HG03097 (cell line): ENCODE measurements around the gene CDC5L.

Experiments
- ATAC-seq: cut with Tn5 transposase; IDR thresholded peaks from one replicate; pipeline ENCODE4 v1.9.1; 2021; ENCODE audit not compliant: unreplicated experiment, low FRiP score

CDC5L gene

DNA sequence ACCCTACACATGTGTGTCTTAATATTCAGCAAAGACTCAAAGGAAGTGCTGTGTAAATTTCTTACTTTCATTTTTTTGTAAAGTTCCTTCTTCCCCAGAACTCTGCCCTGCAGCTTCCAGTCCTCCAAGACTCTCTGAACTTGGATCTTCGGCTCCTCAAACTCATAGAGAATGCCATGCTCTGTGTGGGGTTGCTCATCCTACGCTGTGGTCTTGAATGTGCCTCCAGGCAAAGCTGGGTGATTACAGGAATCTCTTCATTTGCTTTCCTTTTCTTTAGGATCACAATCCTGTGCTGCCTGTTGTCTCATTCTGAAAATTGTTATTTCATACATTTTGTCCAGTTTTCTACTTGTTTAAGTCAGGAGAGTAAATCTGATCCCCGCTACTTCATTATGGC, 14.5 kb upstream of the CDC5L start:
- ATAC-seq, result no peak

DNA sequence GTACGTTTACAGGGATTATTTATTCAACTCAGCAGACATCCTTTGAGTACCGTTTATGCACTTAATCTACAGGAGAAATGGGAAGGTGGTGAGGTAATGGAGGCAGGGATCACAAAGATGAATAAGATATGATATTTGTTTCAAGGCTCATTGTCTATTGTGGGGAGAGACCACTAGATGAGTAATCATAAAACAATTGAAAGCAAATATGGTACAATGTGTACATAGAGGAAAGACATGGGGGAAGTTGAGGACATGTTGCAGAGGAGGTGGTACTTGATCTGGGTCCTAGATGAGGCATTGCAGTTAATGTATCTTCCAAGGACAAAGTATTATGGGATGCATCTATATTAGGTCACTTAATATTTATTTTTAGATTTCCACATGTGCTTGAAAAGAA, 13.7 kb upstream of the CDC5L start:
- no peak for ATAC-seq

DNA sequence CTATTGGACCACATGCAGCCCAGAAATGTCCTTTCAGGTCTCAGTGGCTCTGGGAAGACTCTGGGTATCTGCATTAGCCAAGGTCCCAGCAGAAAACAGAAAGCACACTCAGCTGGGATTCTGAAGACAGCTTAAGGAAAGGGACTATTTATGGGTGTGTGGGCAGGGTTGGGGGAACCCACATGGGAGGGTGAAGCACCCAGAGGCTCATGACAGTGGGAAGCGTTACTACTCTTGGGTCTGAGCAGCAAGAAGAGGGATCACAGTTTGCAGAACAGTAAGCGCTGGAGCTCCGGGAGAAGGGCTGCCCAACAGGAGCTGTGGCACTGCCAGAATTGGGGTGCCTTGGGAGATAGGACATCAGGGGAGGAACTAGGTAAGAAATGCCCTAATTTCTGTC, 12.4 kb upstream of the CDC5L start:
- no peak for ATAC-seq

DNA sequence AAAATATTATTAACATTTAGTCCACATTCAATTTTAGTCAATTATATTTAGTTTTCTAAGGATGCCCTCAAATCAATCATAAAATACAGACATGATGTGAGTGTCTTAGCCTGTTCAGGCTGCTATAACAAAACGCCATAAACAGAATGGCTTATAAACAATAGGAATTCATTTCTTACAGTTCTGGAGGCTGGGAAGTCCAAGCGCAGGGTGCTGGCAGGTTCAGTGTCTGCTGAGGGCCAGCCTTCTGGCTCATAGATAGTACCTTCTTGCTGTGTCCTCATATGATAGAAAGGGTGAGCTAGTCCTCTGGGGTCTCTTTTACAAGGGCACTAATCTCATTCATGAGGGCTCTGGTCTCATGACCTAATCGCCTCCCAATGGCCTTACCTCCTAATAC, 10.0 kb upstream of the CDC5L start:
- no peak for ATAC-seq

DNA sequence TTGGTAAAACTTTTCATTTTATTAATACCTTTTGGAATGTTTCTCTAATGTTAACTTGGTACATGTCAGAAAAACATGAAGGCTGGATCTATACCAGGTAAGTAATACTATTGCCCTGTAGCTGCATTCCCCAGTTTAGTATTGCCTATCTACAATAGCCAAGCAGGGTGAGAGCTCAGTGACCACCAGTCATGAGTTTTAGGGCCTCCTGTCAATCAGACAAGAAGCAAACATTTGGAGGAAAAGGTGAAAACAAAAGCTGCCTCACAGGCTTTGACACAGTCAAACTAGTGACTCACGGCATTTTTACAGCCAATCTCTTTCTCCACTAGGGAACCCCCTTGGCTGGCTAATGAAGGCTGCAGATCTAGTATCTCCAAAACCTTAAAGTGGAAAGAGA, 9.5 kb upstream of the CDC5L start:
- no peak for ATAC-seq

DNA sequence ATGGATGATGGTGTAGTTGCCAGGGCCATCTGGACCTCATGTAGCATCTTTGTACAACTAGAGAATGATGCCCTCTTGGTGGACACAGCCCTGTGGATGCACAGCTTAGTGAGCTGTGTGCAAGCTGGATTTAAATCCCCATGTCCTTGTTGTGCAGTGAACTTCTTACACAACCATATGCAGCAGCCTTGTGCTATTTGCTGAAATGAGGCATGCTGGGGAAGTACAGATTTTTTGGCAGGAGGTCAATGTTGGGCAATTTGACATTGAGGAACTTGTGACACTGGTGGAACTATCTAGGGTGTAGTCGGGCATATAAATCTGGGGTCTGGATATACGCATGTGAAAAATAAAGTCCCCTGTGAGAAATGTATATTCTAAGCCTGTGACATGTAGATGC, 5.8 kb upstream of the CDC5L start:
- no peak for ATAC-seq

DNA sequence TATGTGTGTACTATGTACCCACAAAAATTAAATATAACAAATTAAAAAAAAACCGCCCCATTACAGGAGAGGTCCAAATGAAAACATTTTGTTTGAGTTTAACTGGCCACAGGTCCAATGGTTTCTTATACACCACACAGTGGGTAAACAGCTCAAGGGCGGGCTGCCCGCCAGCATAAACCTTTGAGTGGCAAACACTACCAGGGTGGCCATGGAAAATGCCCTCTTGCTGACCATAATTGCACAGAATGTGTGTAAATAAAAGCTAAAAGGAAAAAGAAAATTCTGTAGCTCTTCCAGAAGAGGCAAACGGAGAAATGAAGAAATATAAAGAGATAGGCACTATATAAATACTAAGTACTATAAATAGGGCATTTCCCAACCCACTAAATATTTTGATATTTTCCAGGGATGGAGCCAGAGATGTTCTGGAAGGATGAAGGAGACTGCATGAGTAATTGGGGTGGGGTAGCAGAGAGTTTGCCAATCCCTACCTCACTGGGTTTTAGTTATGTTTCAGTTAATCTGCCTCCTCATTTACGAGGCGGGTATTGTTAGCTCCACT, 1.1 kb upstream of the CDC5L start:
- ATAC-seq, result no peak

DNA sequence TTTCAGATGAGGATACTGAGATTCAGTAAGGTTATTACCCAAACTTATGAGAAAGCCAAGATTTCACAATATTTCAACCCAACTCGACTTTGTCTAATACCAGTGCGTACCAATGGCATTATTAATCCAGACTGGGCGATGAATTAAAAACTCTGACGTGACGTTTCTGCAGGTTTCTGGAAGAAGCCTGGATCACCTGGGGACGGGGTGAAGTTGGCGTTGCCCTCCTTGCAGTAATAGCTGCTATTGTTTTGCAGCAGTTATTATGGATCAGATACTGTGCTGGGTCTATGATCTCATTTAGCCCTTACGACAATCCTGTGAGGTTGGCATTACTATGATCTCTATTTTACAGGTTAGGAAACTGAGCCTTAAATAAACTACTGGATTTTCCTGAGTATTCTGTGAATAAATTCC, 569 bp upstream of the CDC5L start:
- ATAC-seq, result no peak

DNA sequence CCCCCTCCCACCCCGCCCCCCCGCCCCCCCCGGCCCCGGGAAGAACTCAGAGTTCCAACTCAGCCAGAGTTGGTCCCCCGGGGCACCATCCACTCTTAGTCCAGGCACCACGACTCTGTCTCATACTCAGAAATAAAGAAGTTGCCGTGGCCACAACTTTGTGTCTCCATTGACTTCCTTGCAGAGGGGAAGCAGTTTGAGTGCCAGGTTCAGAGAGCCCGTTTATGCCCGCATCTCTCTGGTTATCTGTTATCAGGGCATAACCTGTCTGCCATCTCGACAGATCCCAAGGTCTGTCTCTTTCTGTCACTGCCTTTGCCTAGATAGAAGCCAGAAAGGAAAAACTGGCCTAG, 605 bp downstream of the CDC5L start:
- ATAC-seq, result no peak

DNA sequence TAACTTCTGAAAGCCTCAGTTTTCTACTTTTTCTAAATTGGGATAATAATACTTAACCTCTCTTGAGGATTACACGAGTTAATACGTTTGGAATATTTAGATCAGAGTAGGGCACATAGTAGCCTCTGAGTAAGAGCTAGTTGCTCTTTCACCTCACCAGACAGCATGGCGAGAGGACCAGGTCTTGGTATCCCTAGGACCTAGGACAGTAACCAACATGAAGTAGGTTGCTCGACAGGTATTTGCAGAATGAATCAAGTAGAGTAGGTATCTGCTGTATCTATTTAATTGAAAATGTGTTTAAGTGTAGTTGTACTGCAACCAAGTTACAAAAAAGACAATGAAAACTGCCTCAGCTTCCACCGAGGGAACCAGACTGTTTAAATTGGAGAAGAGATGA, 1.4 kb downstream of the CDC5L start:
- no peak for ATAC-seq

DNA sequence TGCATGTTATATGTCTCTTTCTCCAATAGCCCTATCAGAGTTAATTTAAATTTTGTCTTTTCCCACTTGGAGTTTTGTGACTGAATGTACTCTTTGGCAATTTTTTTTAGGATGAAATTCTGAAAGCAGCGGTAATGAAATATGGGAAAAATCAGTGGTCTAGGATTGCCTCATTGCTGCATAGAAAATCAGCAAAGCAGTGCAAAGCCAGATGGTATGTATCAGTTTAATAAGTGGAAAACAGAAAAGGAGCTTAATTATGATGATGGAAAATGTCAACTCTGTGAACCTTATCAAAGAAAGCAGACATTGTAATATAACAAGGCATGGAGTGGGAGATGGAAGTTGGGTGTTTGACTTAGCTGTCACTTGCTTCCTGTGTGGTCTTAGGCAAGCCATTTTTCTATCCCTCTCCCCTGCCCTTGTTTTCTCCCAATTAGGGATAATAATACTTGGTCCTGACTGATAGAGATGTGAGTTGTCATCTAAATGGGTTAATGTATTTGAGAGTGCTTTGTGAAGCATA, 2.7 kb downstream of the CDC5L start:
- ATAC-seq, result no peak

DNA sequence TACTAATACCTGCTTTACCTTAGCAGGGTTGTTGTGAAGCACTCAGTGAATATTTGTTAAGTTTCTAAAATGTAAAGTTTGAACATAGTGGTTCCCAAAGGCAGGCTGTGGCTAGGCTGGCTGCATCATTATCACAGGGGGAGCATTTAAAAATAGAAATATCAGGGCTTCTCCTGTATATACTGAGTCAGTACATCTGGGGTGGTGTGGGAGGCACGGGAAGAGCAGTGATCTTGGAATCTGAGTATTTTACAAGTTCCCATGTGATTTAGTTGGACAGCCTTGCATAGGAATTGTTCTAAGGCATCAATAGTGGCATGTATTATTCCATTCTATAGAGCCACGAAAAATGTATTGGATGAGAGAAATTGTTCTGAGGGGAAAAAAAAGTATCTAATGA, 8.0 kb downstream of the CDC5L start:
- ATAC-seq, result no peak

DNA sequence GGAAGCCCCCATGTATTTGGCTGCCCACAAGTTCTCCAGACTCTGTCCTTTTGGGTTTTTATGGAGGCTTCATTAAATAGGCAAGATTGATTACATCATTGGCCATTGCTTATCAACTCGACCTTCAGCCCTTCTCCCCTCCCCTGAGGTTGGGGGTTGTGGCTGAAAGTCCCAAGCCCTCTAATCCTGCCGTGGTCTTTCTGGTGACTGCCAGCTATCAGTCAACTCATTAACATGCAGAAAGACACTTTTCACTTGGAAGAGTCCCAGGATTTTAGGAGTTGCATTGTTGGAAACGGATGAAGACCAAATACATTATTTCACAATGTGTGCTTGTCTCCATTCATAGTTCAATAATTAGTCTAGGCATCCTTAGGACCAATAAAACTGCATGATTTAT, 9.5 kb downstream of the CDC5L start:
- ATAC-seq, result no peak

DNA sequence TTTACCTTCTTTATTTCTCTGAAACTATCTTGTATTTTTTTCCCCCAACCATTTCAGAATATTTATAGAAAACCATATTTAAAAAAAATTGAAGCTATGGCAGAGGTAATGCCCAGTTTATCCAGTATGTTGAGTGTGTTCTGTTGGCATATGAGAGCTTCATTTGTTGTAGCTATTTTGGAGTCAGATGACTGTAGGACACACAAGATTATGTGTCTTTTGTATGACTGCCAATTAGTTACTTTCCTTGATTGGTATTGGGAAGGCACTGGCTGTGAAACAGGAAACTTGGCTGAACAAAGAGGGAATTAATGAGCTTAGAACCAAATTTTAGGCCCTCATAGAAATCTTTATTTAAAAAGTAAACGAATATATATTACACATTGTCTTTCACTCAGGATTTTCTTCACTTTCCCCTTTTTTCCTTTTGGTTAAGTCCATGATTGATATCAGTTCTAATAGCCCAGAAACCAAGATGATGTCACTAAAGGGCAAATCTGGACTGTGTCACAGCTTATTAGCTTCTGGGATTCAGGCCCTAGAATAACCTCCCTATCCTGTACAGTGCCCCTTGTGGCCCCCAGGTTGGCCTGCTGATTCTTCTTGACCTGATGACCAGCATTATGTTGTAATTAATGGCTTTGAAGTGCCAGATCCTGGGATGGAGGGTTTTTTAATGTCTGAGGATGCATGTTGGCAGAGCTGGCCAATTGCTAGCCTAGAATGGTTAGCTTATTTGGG, 10.1 kb downstream of the CDC5L start:
- ATAC-seq, result no peak

DNA sequence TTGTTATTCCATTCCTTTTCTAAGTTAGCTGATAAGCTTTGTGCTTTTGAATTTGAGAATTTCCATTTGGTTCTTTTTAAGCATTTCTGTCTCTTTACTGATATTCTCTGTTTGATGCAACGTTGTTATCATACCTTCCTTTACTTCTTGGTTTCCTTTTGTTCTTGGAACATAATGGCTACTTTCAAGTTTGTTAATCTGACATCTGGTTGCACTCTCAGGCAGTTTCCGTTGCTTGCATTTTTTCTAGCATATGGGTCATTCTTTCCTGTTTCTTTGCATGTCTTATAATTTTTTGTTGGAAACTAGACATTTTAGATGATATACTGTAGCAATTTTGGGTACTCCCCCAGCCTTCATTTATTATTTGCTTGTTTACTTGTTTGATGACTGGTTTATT, 12.5 kb downstream of the CDC5L start:
- ATAC-seq, result no peak

DNA sequence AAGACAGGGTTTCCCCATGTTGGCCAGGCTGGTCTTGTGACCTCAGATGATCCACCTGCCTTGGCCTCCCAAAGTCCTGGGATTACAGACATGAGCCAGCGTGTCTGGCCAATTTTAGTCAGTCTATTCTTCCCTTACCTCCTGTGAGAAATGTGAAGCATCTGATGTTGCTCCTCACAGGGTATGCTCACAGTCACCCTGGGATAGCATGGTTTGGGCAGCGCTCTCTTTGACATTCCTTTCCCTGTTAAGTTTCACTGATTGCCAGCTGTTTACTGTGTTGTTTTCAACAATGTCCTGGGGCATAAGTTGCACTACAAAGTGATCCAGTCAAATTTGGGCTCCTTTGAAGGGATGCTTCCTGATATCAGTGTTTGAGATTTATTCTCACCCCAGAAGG, 13.1 kb downstream of the CDC5L start:
- no peak for ATAC-seq

DNA sequence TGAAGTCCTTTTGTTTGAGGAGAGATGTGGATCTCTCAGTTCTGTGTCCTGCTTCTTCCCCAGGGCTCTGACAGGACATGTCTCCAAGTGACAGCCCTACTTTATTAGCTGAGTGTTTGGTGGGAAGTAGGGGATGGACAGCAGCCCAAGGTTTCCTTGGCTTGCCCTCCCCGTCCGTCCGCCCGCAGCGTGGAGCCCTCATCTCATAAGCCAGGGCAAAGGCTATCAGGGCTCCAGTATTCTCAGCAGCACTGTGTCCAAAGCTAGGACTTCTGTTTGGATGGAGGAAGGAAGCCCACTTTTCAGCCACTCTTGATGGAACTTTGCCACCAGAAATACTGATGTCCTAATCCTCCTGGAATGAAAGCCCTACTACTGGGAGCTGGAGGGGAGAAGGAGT, 13.6 kb downstream of the CDC5L start:
- no peak for ATAC-seq

DNA sequence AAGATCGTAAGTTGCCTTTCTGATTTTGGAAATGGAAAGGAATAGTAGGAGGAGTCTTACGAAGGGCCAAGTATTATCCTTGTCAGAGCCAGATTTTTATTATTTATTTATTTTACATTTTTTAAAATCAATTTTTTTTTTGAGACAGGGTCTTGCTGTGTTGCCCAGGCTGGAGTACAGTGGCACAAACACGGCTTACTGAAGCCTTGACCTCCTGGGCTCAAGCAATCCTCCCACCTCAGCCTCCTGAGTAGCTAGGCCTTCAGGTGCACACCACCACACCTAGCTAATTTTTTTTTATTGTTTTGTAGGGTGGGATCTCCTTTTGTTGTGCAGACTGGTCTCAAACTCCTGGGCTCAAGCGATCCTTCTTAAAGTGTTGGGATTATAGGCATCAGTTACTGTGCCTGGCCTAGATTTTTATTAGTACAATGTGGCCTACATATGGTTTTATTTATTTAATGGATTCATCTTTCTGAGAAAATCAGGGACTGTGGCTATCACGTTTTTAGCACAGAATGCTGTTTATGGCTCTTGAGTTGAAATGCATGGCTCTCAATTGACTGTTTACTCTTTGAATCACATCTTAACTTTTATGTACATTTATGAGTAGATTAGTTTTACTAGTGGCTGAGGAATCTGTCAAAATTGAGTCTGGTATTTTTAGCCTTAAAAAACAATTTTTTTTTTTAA, 16.7 kb downstream of the CDC5L start:
- no peak for ATAC-seq

DNA sequence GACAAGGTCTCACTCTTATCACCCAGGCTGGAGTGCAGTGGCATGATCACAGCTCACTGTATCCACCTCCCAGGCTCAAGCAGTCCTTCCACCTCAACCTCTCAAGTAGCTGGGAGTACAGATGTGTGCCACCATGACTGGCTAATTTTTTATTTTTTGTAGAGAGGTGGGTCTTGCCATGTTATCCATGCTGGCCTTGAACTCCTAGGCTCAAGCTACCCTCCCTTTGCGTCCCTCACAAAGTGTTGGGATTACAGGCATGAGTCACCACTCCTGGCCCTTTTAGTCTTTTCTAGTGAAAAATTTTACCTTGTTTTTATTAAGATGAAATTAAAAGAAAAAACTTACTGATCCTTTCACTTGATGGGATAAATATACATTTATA, 17.2 kb downstream of the CDC5L start:
- ATAC-seq, result no peak

DNA sequence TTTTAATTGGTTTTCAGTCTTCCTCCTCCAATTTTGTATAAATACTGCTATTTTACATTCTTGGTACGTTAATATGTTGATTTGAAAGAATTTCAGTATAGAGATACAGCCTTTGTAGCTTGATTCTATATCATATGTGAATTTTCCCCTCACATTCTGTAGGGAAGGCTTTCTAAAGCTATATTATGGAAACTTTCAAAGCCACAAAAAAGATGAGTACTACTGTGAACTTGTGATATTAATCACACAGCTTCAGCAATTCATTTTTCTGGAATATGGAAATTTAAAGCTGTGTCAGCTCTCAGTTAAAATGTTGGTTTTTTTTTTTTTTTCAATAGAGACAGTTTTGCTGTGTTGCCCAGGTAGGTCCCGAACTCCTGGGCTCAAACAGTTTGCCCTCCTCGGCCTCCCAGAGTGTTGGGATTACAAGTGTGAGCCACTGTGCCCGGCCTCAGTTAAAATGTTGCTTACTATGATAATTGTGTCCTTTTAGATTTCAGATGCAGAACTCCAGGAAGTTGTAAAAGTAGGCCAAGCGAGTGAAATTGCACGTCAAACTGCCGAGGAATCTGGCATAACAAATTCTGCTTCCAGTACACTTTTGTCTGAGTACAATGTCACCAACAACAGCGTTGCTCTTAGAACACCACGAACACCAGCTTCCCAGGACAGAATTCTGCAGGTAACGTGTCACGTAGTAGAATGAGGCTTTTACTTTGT, 20.6 kb downstream of the CDC5L start:
- ATAC-seq, result no peak

DNA sequence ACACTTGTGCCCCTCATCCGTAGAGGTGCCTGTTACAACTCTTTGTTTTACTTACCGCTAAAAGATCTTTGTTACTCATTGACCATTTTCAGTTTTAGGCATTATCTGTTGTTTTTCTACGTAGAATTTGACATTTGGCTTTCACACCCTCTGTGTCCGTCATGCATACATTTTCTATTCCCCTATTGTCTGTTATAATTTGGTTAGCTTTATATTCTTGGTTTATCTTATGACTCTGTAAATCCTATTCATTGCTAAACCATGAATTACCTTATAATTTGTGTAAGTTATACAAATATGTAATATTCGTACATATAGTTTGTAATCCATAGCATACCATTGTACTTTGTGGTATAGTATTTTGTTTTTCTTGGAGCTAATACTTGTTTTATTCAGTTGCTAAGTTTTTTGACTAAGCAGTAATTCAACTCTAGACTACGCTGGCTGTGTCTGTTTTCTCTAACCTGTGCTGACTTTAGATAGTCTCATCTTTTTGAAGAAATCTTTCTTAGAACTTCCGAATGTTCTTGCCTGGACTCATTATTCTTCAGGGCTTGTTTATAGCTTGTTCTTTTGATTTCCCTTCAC, 21.8 kb downstream of the CDC5L start:
- ATAC-seq, result no peak
